ENCODE data around the gene DNAJB2. TPM values are rescaled to one million over a fixed set of nuclear protein-coding genes. Genes with fewer than 3 reads are reported as not detected.

The DNAJB2 gene
- total and polyA plus RNA-seq, 4 donors, result 7.4 to 71.8 (median 27.0) TPM

DNA sequence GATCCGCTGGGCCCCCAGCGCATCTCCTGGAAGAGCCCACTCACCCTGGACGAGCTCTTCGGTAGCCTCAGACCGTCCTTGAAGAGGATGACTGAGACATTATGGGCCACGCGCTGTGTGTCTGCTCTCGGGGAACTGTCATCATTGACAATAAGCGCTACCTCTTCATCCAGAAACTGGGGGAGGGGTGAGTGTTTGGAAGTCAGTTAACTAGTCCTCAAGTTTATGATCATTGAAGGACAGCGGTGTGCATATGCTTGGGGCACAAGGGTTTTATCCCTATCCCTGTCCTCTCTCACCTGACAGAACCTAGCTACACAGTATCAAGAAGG lies 33.3 kb upstream of the DNAJB2 start:
- Histone ChIP-seq H3K4me3 (ENCODE audit: low read depth in 1 of 3, low read length in 3 of 3) (peak overlapping the region; percentile 70 to 95 (median 80)), H3K4me1 (ENCODE audit: control insufficient read depth in 4 of 4, insufficient read depth in 4 of 4, low read length in 3 of 4) (peaks cover 12 to 67% (median 57%) of the 10 kb centered on the region in 4 donors), H3K9ac (ENCODE audit: low read depth in 1 of 2, low read length in 2 of 2) (peak overlapping the region; percentile 76 to 97), H3K27ac (ENCODE audit: low read depth in 1 of 2, low read length in 2 of 2) (peak overlapping the region; percentile 72 to 94), H3K36me3 (ENCODE audit: control insufficient read depth in 4 of 4, insufficient read depth in 3 of 4, low read depth in 1 of 4, low read length in 3 of 4) (peaks cover 0 to 3% (median 0%) of the 10 kb centered on the region in 4 donors), H3K27me3 (ENCODE audit: control insufficient read depth in 4 of 4, insufficient read depth in 4 of 4, low read length in 3 of 4) (no peaks in the 10 kb centered on the region), H3K9me3 (ENCODE audit: control insufficient read depth in 4 of 4, low read length in 3 of 4) (no peaks in the 10 kb centered on the region)
- TF ChIP-seq FOXA1 (IDR thresholded peaks at IDR 0.05), result no peak
- TF ChIP-seq MAX (IDR thresholded peaks at IDR 0.05), result no peak
- TF ChIP-seq HNF4G (IDR thresholded peaks at IDR 0.05), result no peak
- TF ChIP-seq HNF4A (conservative IDR thresholded peaks at IDR 0.05), result no peak
- no peak for TF ChIP-seq EGR1 (IDR thresholded peaks at IDR 0.05; ENCODE audit: low read depth in 2 of 2)
- TF ChIP-seq, protein P1, sequence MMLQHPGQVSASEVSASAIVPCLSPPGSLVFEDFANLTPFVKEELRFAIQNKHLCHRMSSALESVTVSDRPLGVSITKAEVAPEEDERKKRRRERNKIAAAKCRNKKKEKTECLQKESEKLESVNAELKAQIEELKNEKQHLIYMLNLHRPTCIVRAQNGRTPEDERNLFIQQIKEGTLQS (IDR thresholded peaks at IDR 0.05), result no peak
- 12% methylated on average over 10 of the region's 10 CpGs for WGBS
- no peak for DNase-seq (ENCODE audit: low spot score)

DNA sequence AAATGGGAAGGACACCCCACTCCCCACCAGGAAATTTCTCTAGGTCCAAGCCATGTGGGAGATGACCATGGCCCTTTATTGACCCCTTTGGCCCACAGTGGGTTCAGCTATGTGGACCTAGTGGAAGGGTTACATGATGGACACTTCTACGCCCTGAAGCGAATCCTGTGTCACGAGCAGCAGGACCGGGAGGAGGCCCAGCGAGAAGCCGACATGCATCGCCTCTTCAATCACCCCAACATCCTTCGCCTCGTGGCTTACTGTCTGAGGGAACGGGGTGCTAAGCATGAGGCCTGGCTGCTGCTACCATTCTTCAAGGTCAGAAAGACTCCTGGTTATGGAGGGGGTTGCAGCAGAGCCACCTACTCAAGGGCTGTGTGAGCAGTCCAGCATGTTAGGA lies 32.6 kb upstream of the DNAJB2 start:
- H3K4me3 ChIP-seq (ENCODE audit: low read depth in 1 of 3, low read length in 3 of 3), result no peak overlapping the region
- peaks cover 0 to 3% (median 0%) of the 10 kb centered on the region in 4 donors for H3K36me3 ChIP-seq (ENCODE audit: control insufficient read depth in 4 of 4, insufficient read depth in 3 of 4, low read depth in 1 of 4, low read length in 3 of 4)
- H3K27me3 ChIP-seq (ENCODE audit: control insufficient read depth in 4 of 4, insufficient read depth in 4 of 4, low read length in 3 of 4), result no peaks in the 10 kb centered on the region

More for the DNA sequence above, 32.6 kb upstream of the DNAJB2 start:
- H3K27ac ChIP-seq (ENCODE audit: low read depth in 1 of 2, low read length in 2 of 2), result peak overlapping the region in 1 of 2 donors; percentile 94
- TF ChIP-seq, protein P2, sequence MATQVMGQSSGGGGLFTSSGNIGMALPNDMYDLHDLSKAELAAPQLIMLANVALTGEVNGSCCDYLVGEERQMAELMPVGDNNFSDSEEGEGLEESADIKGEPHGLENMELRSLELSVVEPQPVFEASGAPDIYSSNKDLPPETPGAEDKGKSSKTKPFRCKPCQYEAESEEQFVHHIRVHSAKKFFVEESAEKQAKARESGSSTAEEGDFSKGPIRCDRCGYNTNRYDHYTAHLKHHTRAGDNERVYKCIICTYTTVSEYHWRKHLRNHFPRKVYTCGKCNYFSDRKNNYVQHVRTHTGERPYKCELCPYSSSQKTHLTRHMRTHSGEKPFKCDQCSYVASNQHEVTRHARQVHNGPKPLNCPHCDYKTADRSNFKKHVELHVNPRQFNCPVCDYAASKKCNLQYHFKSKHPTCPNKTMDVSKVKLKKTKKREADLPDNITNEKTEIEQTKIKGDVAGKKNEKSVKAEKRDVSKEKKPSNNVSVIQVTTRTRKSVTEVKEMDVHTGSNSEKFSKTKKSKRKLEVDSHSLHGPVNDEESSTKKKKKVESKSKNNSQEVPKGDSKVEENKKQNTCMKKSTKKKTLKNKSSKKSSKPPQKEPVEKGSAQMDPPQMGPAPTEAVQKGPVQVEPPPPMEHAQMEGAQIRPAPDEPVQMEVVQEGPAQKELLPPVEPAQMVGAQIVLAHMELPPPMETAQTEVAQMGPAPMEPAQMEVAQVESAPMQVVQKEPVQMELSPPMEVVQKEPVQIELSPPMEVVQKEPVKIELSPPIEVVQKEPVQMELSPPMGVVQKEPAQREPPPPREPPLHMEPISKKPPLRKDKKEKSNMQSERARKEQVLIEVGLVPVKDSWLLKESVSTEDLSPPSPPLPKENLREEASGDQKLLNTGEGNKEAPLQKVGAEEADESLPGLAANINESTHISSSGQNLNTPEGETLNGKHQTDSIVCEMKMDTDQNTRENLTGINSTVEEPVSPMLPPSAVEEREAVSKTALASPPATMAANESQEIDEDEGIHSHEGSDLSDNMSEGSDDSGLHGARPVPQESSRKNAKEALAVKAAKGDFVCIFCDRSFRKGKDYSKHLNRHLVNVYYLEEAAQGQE (IDR thresholded peaks at IDR 0.05), result no peak
- no peak for TF ChIP-seq EGR1 (IDR thresholded peaks at IDR 0.05; ENCODE audit: low read depth in 2 of 2)
- no peak for TF ChIP-seq TAF1 (conservative IDR thresholded peaks at IDR 0.05)
- TF ChIP-seq YY1 (IDR thresholded peaks at IDR 0.05), result no peak
- no peak for TF ChIP-seq GABPA (IDR thresholded peaks at IDR 0.05 in 1 of 2, conservative IDR thresholded peaks at IDR 0.05 in 1 of 2)
- no peak for TF ChIP-seq MAX (IDR thresholded peaks at IDR 0.05)
- no peak for TF ChIP-seq RAD21 (IDR thresholded peaks at IDR 0.05)
- no peak for TF ChIP-seq ZBTB33 (IDR thresholded peaks at IDR 0.05)
- no peak for TF ChIP-seq RXRA (IDR thresholded peaks at IDR 0.05)
- no peak for TF ChIP-seq NR2F2 (IDR thresholded peaks at IDR 0.05)
- 98% methylated on average over 10 of the region's 10 CpGs for WGBS
- H3K4me1 ChIP-seq (ENCODE audit: control insufficient read depth in 4 of 4, insufficient read depth in 4 of 4, low read length in 3 of 4), result peaks cover 16 to 67% (median 57%) of the 10 kb centered on the region in 4 donors
- DNase-seq (ENCODE audit: low spot score), result no peak
- no peak overlapping the region for H3K9ac ChIP-seq (ENCODE audit: low read depth in 1 of 2, low read length in 2 of 2)
- H3K9me3 ChIP-seq (ENCODE audit: control insufficient read depth in 4 of 4, low read length in 3 of 4), result no peaks in the 10 kb centered on the region
